ENCODE data around the gene FCRLA.

Gene FCRLA

GRCh38 chr1:161733526-161733925 lies 26.5 kb downstream of the FCRLA start:
- Histone ChIP-seq H3K4me1 (ENCODE audit: control insufficient read depth, insufficient read depth, low read length, poor library complexity, severe bottlenecking) (peaks cover 15% of the 10 kb centered on the region), H3K4me3 (ENCODE audit: extremely low read depth, insufficient read depth, low read length, poor library complexity, severe bottlenecking) (no peak overlapping the region), H3K9me3 (ENCODE audit: control insufficient read depth, low read length) (no peaks in the 10 kb centered on the region), H3K36me3 (ENCODE audit: control insufficient read depth, insufficient read depth, low read length) (no peaks in the 10 kb centered on the region), H3K27ac (ENCODE audit: low read depth, low read length, severe bottlenecking) (no peak overlapping the region)
- WGBS, 2 experiments (ENCODE audit: insufficient coverage in 2 of 2): no CpG with 5 or more reads among the region's 1 CpG

DNA sequence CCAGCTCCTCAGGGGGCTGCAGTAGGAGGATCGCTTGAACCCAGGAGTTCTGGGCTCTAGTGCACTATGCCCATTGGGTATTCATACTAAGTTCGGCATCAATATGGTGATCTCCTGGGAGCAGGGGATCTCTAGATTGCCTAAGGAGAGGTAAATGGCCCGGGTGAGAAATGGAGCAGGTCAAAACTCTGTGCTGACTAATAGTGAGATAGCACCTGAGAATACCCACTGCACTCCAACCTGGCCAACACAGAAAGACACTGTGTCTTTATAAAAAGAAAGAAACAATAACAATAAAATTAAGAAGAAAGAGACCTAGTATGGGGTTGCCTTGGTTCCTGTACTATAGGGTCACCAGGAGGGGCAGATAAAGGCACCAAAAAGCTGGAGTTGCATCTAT lies 28.8 kb downstream of the FCRLA start:
- Histone ChIP-seq H3K4me3 (ENCODE audit: extremely low read depth, insufficient read depth, low read length, poor library complexity, severe bottlenecking) (no peak overlapping the region), H3K9me3 (ENCODE audit: control insufficient read depth, low read length) (no peaks in the 10 kb centered on the region), H3K36me3 (ENCODE audit: control insufficient read depth, insufficient read depth, low read length) (no peaks in the 10 kb centered on the region), H3K27ac (ENCODE audit: low read depth, low read length, severe bottlenecking) (no peak overlapping the region), H3K4me1 (ENCODE audit: control insufficient read depth, insufficient read depth, low read length, poor library complexity, severe bottlenecking) (peaks cover 6% of the 10 kb centered on the region)
- WGBS, 2 experiments (ENCODE audit: insufficient coverage in 2 of 2): 89 to 100% methylated on average over 1 to 3 of the region's 3 CpGs

GRCh38 chr1:161736335-161736969 lies 29.4 kb downstream of the FCRLA start:
- 70 to 100% methylated on average over 1 to 2 of the region's 4 CpGs for WGBS, 2 experiments (ENCODE audit: insufficient coverage in 2 of 2)

DNA sequence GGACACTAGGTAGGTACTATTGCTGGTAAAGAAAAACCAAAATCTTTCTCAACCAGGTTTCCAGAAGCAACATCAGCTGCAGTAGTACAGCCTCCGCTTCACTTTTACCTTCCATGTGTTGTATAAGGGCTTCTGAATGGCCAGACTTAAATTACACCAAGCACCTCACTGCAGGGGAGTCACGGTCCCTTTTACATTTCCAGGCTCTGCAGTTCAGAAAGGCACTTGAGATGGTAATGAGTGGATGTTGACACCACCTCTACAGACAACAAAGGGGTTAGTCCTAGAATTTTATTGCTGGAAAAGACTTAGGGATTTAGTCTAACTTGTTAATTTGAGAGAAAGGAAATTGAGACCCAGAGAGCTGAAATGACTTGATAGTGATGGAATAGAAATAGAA lies 30.6 kb downstream of the FCRLA start:
- WGBS, 2 experiments (ENCODE audit: insufficient coverage in 2 of 2): 30% methylated on average over 2 of the region's 2 CpGs; no CpG with 5 or more reads in 1 of the 2 experiments
- Histone ChIP-seq H3K4me1 (ENCODE audit: control insufficient read depth, insufficient read depth, low read length, poor library complexity, severe bottlenecking) (no peaks in the 10 kb centered on the region), H3K36me3 (ENCODE audit: control insufficient read depth, insufficient read depth, low read length) (no peaks in the 10 kb centered on the region), H3K9me3 (ENCODE audit: control insufficient read depth, low read length) (no peaks in the 10 kb centered on the region), H3K4me3 (ENCODE audit: extremely low read depth, insufficient read depth, low read length, poor library complexity, severe bottlenecking) (no peak overlapping the region), H3K27ac (ENCODE audit: low read depth, low read length, severe bottlenecking) (no peak overlapping the region)

More at GRCh38 chr1:161736335-161736969, 29.4 kb downstream of the FCRLA start:
- no peak overlapping the region for H3K4me3 ChIP-seq (ENCODE audit: extremely low read depth, insufficient read depth, low read length, poor library complexity, severe bottlenecking)
- no peaks in the 10 kb centered on the region for H3K9me3 ChIP-seq (ENCODE audit: control insufficient read depth, low read length)
- no peaks in the 10 kb centered on the region for H3K36me3 ChIP-seq (ENCODE audit: control insufficient read depth, insufficient read depth, low read length)
- H3K27ac ChIP-seq (ENCODE audit: low read depth, low read length, severe bottlenecking): no peak overlapping the region
- peaks cover 5% of the 10 kb centered on the region for H3K4me1 ChIP-seq (ENCODE audit: control insufficient read depth, insufficient read depth, low read length, poor library complexity, severe bottlenecking)

- Histone ChIP-seq H3K4me1 (ENCODE audit: control insufficient read depth, insufficient read depth, low read length, poor library complexity, severe bottlenecking) (no peaks in the 10 kb centered on the region), H3K4me3 (ENCODE audit: extremely low read depth, insufficient read depth, low read length, poor library complexity, severe bottlenecking) (no peak overlapping the region), H3K9me3 (ENCODE audit: control insufficient read depth, low read length) (no peaks in the 10 kb centered on the region), H3K36me3 (ENCODE audit: control insufficient read depth, insufficient read depth, low read length) (no peaks in the 10 kb centered on the region), H3K27ac (ENCODE audit: low read depth, low read length, severe bottlenecking) (no peak overlapping the region)
- WGBS, 2 experiments (ENCODE audit: insufficient coverage in 2 of 2): 85 to 89% methylated on average over 3 to 4 of the region's 4 CpGs
Measured at GRCh38 chr1:161738627-161739287, 31.7 kb downstream of the FCRLA start.

- no peak overlapping the region for H3K4me3 ChIP-seq (ENCODE audit: extremely low read depth, insufficient read depth, low read length, poor library complexity, severe bottlenecking)
- 90% methylated on average over 3 to 4 of the region's 8 CpGs for WGBS, 2 experiments (ENCODE audit: insufficient coverage in 2 of 2)
- no peaks in the 10 kb centered on the region for H3K9me3 ChIP-seq (ENCODE audit: control insufficient read depth, low read length)
Measured at GRCh38 chr1:161739865-161740566, 33.0 kb downstream of the FCRLA start.

GRCh38 chr1:161740921-161741320 lies 33.9 kb downstream of the FCRLA start:
- Histone ChIP-seq H3K36me3 (ENCODE audit: control insufficient read depth, insufficient read depth, low read length) (no peaks in the 10 kb centered on the region), H3K9me3 (ENCODE audit: control insufficient read depth, low read length) (no peaks in the 10 kb centered on the region), H3K4me3 (ENCODE audit: extremely low read depth, insufficient read depth, low read length, poor library complexity, severe bottlenecking) (no peak overlapping the region), H3K27ac (ENCODE audit: low read depth, low read length, severe bottlenecking) (no peak overlapping the region), H3K4me1 (ENCODE audit: control insufficient read depth, insufficient read depth, low read length, poor library complexity, severe bottlenecking) (no peaks in the 10 kb centered on the region)
- 100% methylated on average over 1 to 3 of the region's 6 CpGs for WGBS, 2 experiments (ENCODE audit: insufficient coverage in 2 of 2)

More at GRCh38 chr1:161739865-161740566, 33.0 kb downstream of the FCRLA start:
- H3K4me1 ChIP-seq (ENCODE audit: control insufficient read depth, insufficient read depth, low read length, poor library complexity, severe bottlenecking): no peaks in the 10 kb centered on the region
- H3K36me3 ChIP-seq (ENCODE audit: control insufficient read depth, insufficient read depth, low read length): no peaks in the 10 kb centered on the region
- no peak overlapping the region for H3K27ac ChIP-seq (ENCODE audit: low read depth, low read length, severe bottlenecking)

GRCh38 chr1:161743231-161743630 lies 36.2 kb downstream of the FCRLA start:
- WGBS, 2 experiments (ENCODE audit: insufficient coverage in 2 of 2): 84 to 89% methylated on average over 6 to 9 of the region's 9 CpGs
- H3K4me3 ChIP-seq (ENCODE audit: extremely low read depth, insufficient read depth, low read length, poor library complexity, severe bottlenecking): no peak overlapping the region
- H3K36me3 ChIP-seq (ENCODE audit: control insufficient read depth, insufficient read depth, low read length): no peaks in the 10 kb centered on the region
- no peaks in the 10 kb centered on the region for H3K4me1 ChIP-seq (ENCODE audit: control insufficient read depth, insufficient read depth, low read length, poor library complexity, severe bottlenecking)
- no peak overlapping the region for H3K27ac ChIP-seq (ENCODE audit: low read depth, low read length, severe bottlenecking)
- no peaks in the 10 kb centered on the region for H3K9me3 ChIP-seq (ENCODE audit: control insufficient read depth, low read length)

DNA sequence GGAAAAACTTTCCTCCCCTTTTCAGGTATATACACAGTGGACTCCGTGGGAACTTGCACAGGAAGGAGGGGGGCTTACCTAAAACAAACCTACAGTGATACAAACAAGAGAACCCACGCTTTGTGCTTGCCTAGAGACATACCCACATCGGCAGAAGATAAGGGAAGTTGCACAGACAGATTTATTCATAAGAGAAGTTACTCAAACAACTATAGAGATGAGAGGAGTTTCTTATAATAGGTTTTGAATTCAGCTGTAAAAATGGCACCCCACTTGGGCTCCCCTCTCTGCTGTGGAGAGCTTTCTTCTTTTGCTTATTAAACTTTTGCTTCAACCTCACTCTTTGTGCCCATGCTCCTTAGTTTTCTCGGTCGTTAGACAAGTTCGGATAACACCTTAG lies 40.8 kb downstream of the FCRLA start:
- Histone ChIP-seq H3K4me1 (ENCODE audit: control insufficient read depth, insufficient read depth, low read length, poor library complexity, severe bottlenecking) (no peaks in the 10 kb centered on the region), H3K4me3 (ENCODE audit: extremely low read depth, insufficient read depth, low read length, poor library complexity, severe bottlenecking) (no peak overlapping the region), H3K27ac (ENCODE audit: low read depth, low read length, severe bottlenecking) (no peak overlapping the region), H3K36me3 (ENCODE audit: control insufficient read depth, insufficient read depth, low read length) (peaks cover 20% of the 10 kb centered on the region), H3K9me3 (ENCODE audit: control insufficient read depth, low read length) (no peaks in the 10 kb centered on the region)
- WGBS, 2 experiments (ENCODE audit: insufficient coverage in 2 of 2): 73 to 81% methylated on average over 2 to 4 of the region's 6 CpGs

DNA sequence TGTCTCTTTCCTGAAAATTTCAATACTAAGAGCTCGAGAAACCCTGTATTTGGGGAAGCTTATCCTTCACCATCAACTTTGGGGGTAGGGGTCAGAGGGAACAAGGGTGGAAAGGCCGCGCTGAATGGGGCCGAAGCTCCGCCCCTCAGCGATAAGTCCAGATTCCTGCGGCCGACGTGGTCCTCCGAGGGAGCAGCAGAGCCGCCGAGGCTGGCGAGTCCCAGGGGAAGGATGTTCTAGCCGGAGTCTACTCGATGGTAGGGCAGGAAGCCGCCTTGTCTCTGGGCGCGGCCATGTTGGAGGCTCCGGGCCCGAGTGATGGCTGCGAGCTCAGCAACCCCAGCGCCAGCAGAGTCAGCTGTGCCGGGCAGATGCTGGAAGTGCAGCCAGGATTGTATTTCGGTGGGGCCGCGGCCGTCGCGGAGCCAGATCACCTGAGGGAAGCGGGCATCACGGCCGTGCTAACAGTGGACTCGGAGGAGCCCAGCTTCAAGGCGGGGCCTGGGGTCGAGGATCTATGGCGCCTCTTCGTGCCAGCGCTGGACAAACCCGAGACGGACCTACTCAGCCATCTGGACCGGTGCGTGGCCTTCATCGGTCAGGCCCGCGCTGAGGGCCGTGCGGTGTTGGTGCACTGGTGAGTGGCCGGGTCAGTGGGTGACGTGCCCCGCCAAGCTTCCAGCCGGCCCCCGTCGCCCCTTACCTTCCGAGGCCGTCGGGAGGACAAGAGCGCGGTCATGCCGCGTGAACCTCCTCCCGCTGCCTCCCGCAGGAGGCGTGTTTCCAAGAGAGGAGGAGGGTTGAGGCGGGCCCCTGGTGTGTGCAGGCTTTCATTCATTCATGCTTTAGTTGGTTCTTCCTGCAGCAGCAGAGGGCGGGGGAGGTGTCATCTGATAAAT lies 42.7 kb downstream of the FCRLA start, which contains the start of gene DUSP12:
TSS of gene DUSP12 (plus strand) at position 278 of the 899 bp plus-strand sequence. CDS start at position 294, 16 bp downstream.
- peak within 1 kb of the TSS; percentile 88 for H3K27ac ChIP-seq (ENCODE audit: low read depth, low read length, severe bottlenecking)
- 0% methylated on average over 51 to 59 of the region's 65 CpGs for WGBS, 2 experiments (ENCODE audit: insufficient coverage in 2 of 2)
- no peaks in the 10 kb centered on the region for H3K4me1 ChIP-seq (ENCODE audit: control insufficient read depth, insufficient read depth, low read length, poor library complexity, severe bottlenecking)
- peak within 1 kb of the TSS; percentile 69 for H3K4me3 ChIP-seq (ENCODE audit: extremely low read depth, insufficient read depth, low read length, poor library complexity, severe bottlenecking)
- no peaks in the 10 kb centered on the region for H3K9me3 ChIP-seq (ENCODE audit: control insufficient read depth, low read length)
- peaks cover 37% of the 10 kb centered on the region for H3K36me3 ChIP-seq (ENCODE audit: control insufficient read depth, insufficient read depth, low read length)
